ENCODE measurements around the gene FASN.

FASN gene

GRCh38 chr17:82086941-82087906, 10.8 kb downstream of the FASN start:
- no peak for DNase-seq

GRCh38 chr17:82085931-82086764, 11.9 kb downstream of the FASN start:
- DNase-seq, result no peak

- no peak for DNase-seq
Measured at GRCh38 chr17:82085031-82085861, 12.8 kb downstream of the FASN start.

- DNase-seq, result no peak
Measured at GRCh38 chr17:82084373-82085030, 13.5 kb downstream of the FASN start.

GRCh38 chr17:82083533-82084359, 14.3 kb downstream of the FASN start:
- DNase-seq, result no peak

GRCh38 chr17:82083009-82083408, 15.0 kb downstream of the FASN start:
- DNase-seq, result no peak

GRCh38 chr17:82082456-82082855, 15.6 kb downstream of the FASN start:
- no peak for DNase-seq

- DNase-seq, result no peak
Measured at GRCh38 chr17:82081966-82082365, 16.1 kb downstream of the FASN start.

- no peak for DNase-seq
Measured at GRCh38 chr17:82081546-82081945, 16.5 kb downstream of the FASN start.

- no peak for DNase-seq
Measured at GRCh38 chr17:82080789-82081464, 17.1 kb downstream of the FASN start.

- DNase-seq, result no peak
Measured at GRCh38 chr17:82080048-82080788, 17.8 kb downstream of the FASN start.

- no peak for DNase-seq
Measured at GRCh38 chr17:82079001-82079677, 18.9 kb downstream of the FASN start.

GRCh38 chr17:82078433-82078832, 19.6 kb downstream of the FASN start:
- no peak for DNase-seq

GRCh38 chr17:82077617-82078358, 20.2 kb downstream of the FASN start:
- DNase-seq, result no peak

GRCh38 chr17:82076785-82077591, 21.0 kb downstream of the FASN start:
- no peak for DNase-seq

GRCh38 chr17:82076018-82076784, 21.8 kb downstream of the FASN start:
- DNase-seq, result no peak

- no peak for DNase-seq
Measured at GRCh38 chr17:82073446-82073845, 24.6 kb downstream of the FASN start.
